ENCODE data around the gene CDH4.

Gene CDH4

GRCh38 chr20:61810066-61810737 lies 558.1 kb downstream of the CDH4 start:
- no peaks in the 10 kb centered on the region for H3K4me1 Mint-ChIP-seq (ENCODE audit: low read depth)
- no peaks in the 10 kb centered on the region for H3K9me3 Mint-ChIP-seq
- H3K27ac Mint-ChIP-seq = no peak overlapping the region
- intact Hi-C loops (cut with micrococcal nuclease) = no loop called here
- no peaks in the 10 kb centered on the region for H3K27me3 Mint-ChIP-seq
- no peaks in the 10 kb centered on the region for H3K36me3 Mint-ChIP-seq (ENCODE audit: low read depth)
- H3K4me3 Mint-ChIP-seq = no peak overlapping the region

DNA sequence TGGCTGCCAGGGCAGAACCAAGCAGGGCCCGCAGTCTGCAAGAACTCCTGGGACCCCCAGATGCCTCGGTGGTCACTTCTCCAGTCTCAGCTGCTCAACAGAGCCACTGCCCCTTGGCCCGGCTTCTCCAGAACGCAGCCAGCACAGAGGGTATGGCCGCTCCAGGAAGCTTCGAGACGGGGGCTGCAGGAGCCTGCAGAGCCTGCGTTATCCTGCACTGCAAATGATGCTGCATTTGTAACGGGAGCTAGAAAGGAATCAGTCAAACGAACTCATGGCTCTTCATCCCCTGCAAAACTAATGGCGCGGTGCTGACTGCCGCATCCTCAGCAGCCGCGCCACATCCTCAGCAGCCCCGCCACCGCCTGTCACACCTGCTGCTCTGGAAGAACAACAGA lies 558.7 kb downstream of the CDH4 start:
- H3K27ac Mint-ChIP-seq = no peak overlapping the region
- no peaks in the 10 kb centered on the region for H3K4me1 Mint-ChIP-seq (ENCODE audit: low read depth)
- no peaks in the 10 kb centered on the region for H3K36me3 Mint-ChIP-seq (ENCODE audit: low read depth)
- H3K27me3 Mint-ChIP-seq = no peaks in the 10 kb centered on the region
- no peaks in the 10 kb centered on the region for H3K9me3 Mint-ChIP-seq
- no peak overlapping the region for H3K4me3 Mint-ChIP-seq
- intact Hi-C loops (cut with micrococcal nuclease) = no loop called here

GRCh38 chr20:61811166-61811565 lies 559.1 kb downstream of the CDH4 start:
- H3K27me3 Mint-ChIP-seq = no peaks in the 10 kb centered on the region
- no peaks in the 10 kb centered on the region for H3K9me3 Mint-ChIP-seq
- H3K4me1 Mint-ChIP-seq (ENCODE audit: low read depth) = no peaks in the 10 kb centered on the region
- H3K36me3 Mint-ChIP-seq (ENCODE audit: low read depth) = no peaks in the 10 kb centered on the region
- H3K4me3 Mint-ChIP-seq = no peak overlapping the region
- intact Hi-C loops (cut with micrococcal nuclease) = no loop called here
- no peak overlapping the region for H3K27ac Mint-ChIP-seq

GRCh38 chr20:61812121-61812844 lies 560.2 kb downstream of the CDH4 start:
- Mint-ChIP-seq H3K4me3 (no peak overlapping the region), H3K4me1 (ENCODE audit: low read depth) (no peaks in the 10 kb centered on the region), H3K27me3 (no peaks in the 10 kb centered on the region), H3K9me3 (no peaks in the 10 kb centered on the region), H3K27ac (no peak overlapping the region), H3K36me3 (ENCODE audit: low read depth) (no peaks in the 10 kb centered on the region)
- intact Hi-C loops (cut with micrococcal nuclease) = no loop called here

GRCh38 chr20:61812845-61813485 lies 560.9 kb downstream of the CDH4 start:
- Mint-ChIP-seq H3K4me3 (no peak overlapping the region), H3K27me3 (no peaks in the 10 kb centered on the region)
- intact Hi-C loops (cut with micrococcal nuclease) = no loop called here

DNA sequence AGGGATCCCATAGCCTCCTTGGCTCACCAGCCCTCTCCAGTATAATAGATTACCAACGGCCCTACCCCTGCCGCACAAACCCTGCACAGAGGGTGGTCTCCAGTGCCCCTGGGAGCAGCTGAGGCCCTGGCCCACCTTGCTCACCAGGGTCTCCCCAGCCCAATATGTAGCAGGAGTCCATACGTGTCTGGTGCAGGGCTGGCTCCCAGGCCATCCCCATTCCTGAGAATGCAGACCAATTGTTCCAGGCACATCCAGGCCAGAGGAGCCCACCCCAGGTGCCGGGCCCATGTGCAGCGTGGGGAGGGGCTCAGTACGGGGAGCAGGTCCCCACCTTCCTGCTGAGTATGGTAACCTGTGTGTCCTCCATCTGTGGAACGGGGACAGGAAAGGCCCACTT lies 561.7 kb downstream of the CDH4 start:
- H3K9me3 Mint-ChIP-seq = no peaks in the 10 kb centered on the region
- no peak overlapping the region for H3K4me3 Mint-ChIP-seq
- no peak overlapping the region for H3K27ac Mint-ChIP-seq
- H3K27me3 Mint-ChIP-seq = no peaks in the 10 kb centered on the region
- intact Hi-C loops (cut with micrococcal nuclease) = no loop called here
- no peaks in the 10 kb centered on the region for H3K36me3 Mint-ChIP-seq (ENCODE audit: low read depth)
- H3K4me1 Mint-ChIP-seq (ENCODE audit: low read depth) = no peaks in the 10 kb centered on the region

More at GRCh38 chr20:61812845-61813485, 560.9 kb downstream of the CDH4 start:
- Mint-ChIP-seq H3K4me1 (ENCODE audit: low read depth) (no peaks in the 10 kb centered on the region), H3K36me3 (ENCODE audit: low read depth) (no peaks in the 10 kb centered on the region), H3K27ac (no peak overlapping the region), H3K9me3 (no peaks in the 10 kb centered on the region)

- no peaks in the 10 kb centered on the region for H3K36me3 Mint-ChIP-seq (ENCODE audit: low read depth)
- no peaks in the 10 kb centered on the region for H3K9me3 Mint-ChIP-seq
- H3K27me3 Mint-ChIP-seq = no peaks in the 10 kb centered on the region
- intact Hi-C loops (cut with micrococcal nuclease) = no loop called here
- no peak overlapping the region for H3K4me3 Mint-ChIP-seq
- no peak overlapping the region for H3K27ac Mint-ChIP-seq
- no peaks in the 10 kb centered on the region for H3K4me1 Mint-ChIP-seq (ENCODE audit: low read depth)
Observed at GRCh38 chr20:61814244-61814643, 562.2 kb downstream of the CDH4 start.

GRCh38 chr20:61814726-61815125 lies 562.7 kb downstream of the CDH4 start:
- no peaks in the 10 kb centered on the region for H3K27me3 Mint-ChIP-seq
- no peaks in the 10 kb centered on the region for H3K36me3 Mint-ChIP-seq (ENCODE audit: low read depth)
- no peak overlapping the region for H3K27ac Mint-ChIP-seq
- intact Hi-C loops (cut with micrococcal nuclease) = no loop called here
- no peaks in the 10 kb centered on the region for H3K9me3 Mint-ChIP-seq
- no peak overlapping the region for H3K4me3 Mint-ChIP-seq
- no peaks in the 10 kb centered on the region for H3K4me1 Mint-ChIP-seq (ENCODE audit: low read depth)

DNA sequence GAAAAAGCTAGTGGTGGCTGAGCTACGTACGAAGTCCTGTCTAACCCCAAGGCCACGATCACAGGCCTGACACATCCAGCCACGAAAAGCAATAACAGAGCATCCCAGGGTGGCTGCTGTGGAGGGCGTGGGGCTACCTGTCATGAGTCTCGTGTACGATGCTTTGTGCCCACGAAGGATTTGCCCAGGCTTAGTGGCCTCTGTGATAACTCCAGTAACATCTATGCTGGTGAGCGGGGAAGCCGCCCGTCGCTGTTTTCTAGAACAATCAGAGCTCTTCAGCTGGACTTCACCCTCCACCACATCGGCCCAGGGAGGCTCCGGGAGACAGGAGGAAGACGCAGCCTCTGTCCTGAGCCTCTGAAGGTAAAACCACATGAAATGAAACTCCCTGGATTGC lies 563.1 kb downstream of the CDH4 start:
- Mint-ChIP-seq H3K27me3 (no peaks in the 10 kb centered on the region), H3K4me3 (no peak overlapping the region), H3K4me1 (ENCODE audit: low read depth) (no peaks in the 10 kb centered on the region), H3K27ac (no peak overlapping the region), H3K36me3 (ENCODE audit: low read depth) (no peaks in the 10 kb centered on the region), H3K9me3 (no peaks in the 10 kb centered on the region)
- intact Hi-C loops (cut with micrococcal nuclease) = no loop called here

- intact Hi-C loops (cut with micrococcal nuclease) = no loop called here
- Mint-ChIP-seq H3K27me3 (no peaks in the 10 kb centered on the region), H3K9me3 (no peaks in the 10 kb centered on the region), H3K4me1 (ENCODE audit: low read depth) (no peaks in the 10 kb centered on the region), H3K36me3 (ENCODE audit: low read depth) (no peaks in the 10 kb centered on the region), H3K27ac (no peak overlapping the region), H3K4me3 (no peak overlapping the region)
Observed at GRCh38 chr20:61815678-61816077, 563.6 kb downstream of the CDH4 start.

- no peaks in the 10 kb centered on the region for H3K9me3 Mint-ChIP-seq
- no peak overlapping the region for H3K4me3 Mint-ChIP-seq
- H3K36me3 Mint-ChIP-seq (ENCODE audit: low read depth) = no peaks in the 10 kb centered on the region
- no peak overlapping the region for H3K27ac Mint-ChIP-seq
- H3K27me3 Mint-ChIP-seq = no peaks in the 10 kb centered on the region
- intact Hi-C loops (cut with micrococcal nuclease) = no loop called here
- H3K4me1 Mint-ChIP-seq (ENCODE audit: low read depth) = no peaks in the 10 kb centered on the region
Observed at GRCh38 chr20:61816606-61817460, 564.8 kb downstream of the CDH4 start.

DNA sequence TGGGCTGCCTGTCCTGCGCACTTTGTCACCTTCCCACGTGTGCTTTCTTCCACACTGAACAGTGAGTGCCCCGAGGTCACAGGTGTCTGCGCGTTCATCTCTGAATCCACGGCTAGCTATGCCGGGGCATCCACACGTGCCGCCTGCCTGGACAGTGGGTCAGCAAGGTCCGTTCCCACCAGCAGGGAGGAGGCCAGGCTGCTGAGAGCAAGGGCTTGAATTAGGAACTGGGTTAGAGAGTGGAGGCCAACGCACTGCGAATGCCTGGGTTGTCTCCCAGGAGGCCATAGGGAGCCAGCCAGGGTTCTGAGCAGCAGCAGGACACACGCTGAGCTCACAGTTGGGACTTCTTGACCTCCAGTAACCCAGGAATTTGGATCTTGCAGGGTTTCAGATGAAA lies 565.5 kb downstream of the CDH4 start:
- Mint-ChIP-seq H3K36me3 (ENCODE audit: low read depth) (no peaks in the 10 kb centered on the region), H3K9me3 (no peaks in the 10 kb centered on the region), H3K4me3 (no peak overlapping the region), H3K27me3 (no peaks in the 10 kb centered on the region), H3K4me1 (ENCODE audit: low read depth) (no peaks in the 10 kb centered on the region), H3K27ac (no peak overlapping the region)
- intact Hi-C loops (cut with micrococcal nuclease) = no loop called here

DNA sequence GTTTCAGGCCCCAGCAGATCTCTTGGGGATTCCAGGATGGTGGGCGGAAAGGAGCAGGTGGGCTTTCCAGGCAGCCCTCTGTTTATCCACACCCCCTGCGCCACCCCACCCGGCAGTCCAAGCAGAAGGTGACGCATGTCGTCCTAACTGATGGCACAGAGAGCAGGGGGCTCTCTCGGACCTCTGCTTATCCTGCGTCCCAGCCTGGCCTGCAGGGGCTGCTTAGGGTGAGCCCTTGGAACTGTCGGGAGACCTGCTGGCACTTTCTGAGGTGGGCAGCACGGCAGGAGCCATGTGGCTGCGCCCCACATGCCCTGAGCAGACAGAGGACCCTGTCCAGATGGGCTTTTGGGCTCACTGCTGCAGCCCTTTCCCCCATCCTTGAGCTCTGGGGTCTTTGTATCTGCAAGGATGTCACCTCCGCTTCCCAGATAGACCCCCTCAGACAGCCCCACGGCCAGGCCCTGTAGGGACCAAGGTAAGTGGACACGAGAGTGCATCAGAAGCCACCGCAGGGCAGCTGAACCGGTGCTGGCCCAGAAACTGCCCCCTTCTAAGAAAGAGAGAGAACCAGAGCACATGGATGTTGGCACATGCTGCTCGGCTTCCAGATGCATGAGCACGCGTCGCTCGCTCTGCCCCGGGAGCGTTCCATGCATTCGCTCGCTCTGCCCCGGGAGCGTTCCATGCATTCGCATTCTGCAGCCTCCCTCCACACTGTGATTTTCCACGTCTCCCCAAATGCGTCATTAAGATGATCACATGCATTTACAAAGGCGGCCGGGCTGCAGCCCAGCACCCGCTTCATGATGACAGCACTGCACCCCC lies 566.9 kb downstream of the CDH4 start:
- intact Hi-C loops (cut with micrococcal nuclease) = no loop called here

More for the DNA sequence above, 566.9 kb downstream of the CDH4 start:
- Mint-ChIP-seq H3K27me3 (no peaks in the 10 kb centered on the region), H3K9me3 (peaks cover 9% of the 10 kb centered on the region), H3K27ac (no peak overlapping the region), H3K4me3 (no peak overlapping the region), H3K36me3 (ENCODE audit: low read depth) (no peaks in the 10 kb centered on the region), H3K4me1 (ENCODE audit: low read depth) (no peaks in the 10 kb centered on the region)

All from dendritic cell treated with granulocyte-macrophage colony-stimulating factor and Interleukin-4, amounts not matched to agents 40 ng/mL and 50 ng/mL, for 4 days (primary cell).